Skeletal muscle satellite cell (primary cell): ENCODE results near the gene STEAP4.
"Not testable (repeated sequence)": the region's sequence is repeated elsewhere in the genome, so short reads cannot be mapped to it uniquely, and the experiment has no call there.

Source experiments
- H3K27me3 ChIP-seq: 2 replicates; pipeline ENCODE4 v1.7.0; 2013; ENCODE audit warnings: low read length; ENCODE audit not compliant: control insufficient read depth, insufficient read depth
- H3K36me3 ChIP-seq: 2 replicates; pipeline ENCODE4 v1.7.0; 2013; ENCODE audit warnings: mild to moderate bottlenecking, control low read depth, low read length; ENCODE audit not compliant: insufficient read depth
- H3K4me1 ChIP-seq: 2 replicates; pipeline ENCODE4 v1.7.0; 2013; ENCODE audit warnings: low read length; ENCODE audit not compliant: control insufficient read depth, insufficient read depth
- H3K4me2 ChIP-seq: 2 replicates; pipeline ENCODE4 v1.7.0; 2013; ENCODE audit warnings: mild to moderate bottlenecking, low read length
- H3K4me3 ChIP-seq: 2 replicates; pipeline ENCODE4 v1.7.0; 2013; ENCODE audit warnings: low read length
- H3K9ac ChIP-seq: 2 replicates; pipeline ENCODE4 v1.7.0; 2013; ENCODE audit warnings: mild to moderate bottlenecking, low read depth, low read length, moderate library complexity
- H3K9me3 ChIP-seq: replicated peaks from 2 replicates; pipeline ENCODE4 v1.7.0; 2013; ENCODE audit warnings: mild to moderate bottlenecking, control low read depth, low read length

The STEAP4 gene

GRCh38 chr7:88291398-88292173, 15.1 kb downstream of the STEAP4 start:
- no peak overlapping the region for H3K4me3 ChIP-seq

DNA sequence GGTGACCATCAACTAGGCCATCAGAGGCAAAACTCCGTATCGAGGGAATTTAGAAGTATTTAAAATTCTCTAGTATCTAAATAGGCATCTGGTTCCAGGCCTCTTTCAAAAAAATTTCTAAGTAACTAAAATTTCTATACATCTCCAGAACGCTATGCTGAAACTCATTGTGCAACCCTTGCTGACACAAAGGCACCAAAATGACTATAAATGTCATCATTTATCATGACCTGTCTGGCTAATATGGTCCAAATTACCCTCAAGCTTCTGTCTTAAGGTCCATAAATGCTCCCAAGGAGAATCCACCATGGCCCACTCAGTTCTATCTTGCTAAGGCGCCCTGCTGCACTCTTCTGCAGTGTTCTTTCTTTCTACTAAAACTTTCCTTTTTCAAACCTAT, 16.2 kb downstream of the STEAP4 start:
- Histone ChIP-seq H3K4me2 (no peak overlapping the region), H3K4me3 (no peak overlapping the region), H3K9me3 (no peaks in the 10 kb centered on the region), H3K36me3 (no peaks in the 10 kb centered on the region), H3K27me3 (no peaks in the 10 kb centered on the region), H3K4me1 (peaks cover 11% of the 10 kb centered on the region), H3K9ac (no peak overlapping the region)

More at GRCh38 chr7:88291398-88292173, 15.1 kb downstream of the STEAP4 start:
- H3K4me1 ChIP-seq: peaks cover 11% of the 10 kb centered on the region
- H3K27me3 ChIP-seq: no peaks in the 10 kb centered on the region
- H3K4me2 ChIP-seq: no peak overlapping the region
- no peak overlapping the region for H3K9ac ChIP-seq
- no peaks in the 10 kb centered on the region for H3K36me3 ChIP-seq
- no peaks in the 10 kb centered on the region for H3K9me3 ChIP-seq

- H3K4me1 ChIP-seq: peaks cover 11% of the 10 kb centered on the region
- H3K36me3 ChIP-seq: no peaks in the 10 kb centered on the region
- H3K4me3 ChIP-seq: no peak overlapping the region
- H3K27me3 ChIP-seq: no peaks in the 10 kb centered on the region
- H3K9me3 ChIP-seq: no peaks in the 10 kb centered on the region
- no peak overlapping the region for H3K9ac ChIP-seq
- no peak overlapping the region for H3K4me2 ChIP-seq
Observed at GRCh38 chr7:88289564-88290025, 17.1 kb downstream of the STEAP4 start.

- H3K4me3 ChIP-seq: no peak overlapping the region
- no peak overlapping the region for H3K4me2 ChIP-seq
- H3K9me3 ChIP-seq: no peaks in the 10 kb centered on the region
- no peak overlapping the region for H3K9ac ChIP-seq
- no peaks in the 10 kb centered on the region for H3K4me1 ChIP-seq
- no peaks in the 10 kb centered on the region for H3K27me3 ChIP-seq
- no peaks in the 10 kb centered on the region for H3K36me3 ChIP-seq
Observed at GRCh38 chr7:88281749-88282148, 24.9 kb downstream of the STEAP4 start.

DNA sequence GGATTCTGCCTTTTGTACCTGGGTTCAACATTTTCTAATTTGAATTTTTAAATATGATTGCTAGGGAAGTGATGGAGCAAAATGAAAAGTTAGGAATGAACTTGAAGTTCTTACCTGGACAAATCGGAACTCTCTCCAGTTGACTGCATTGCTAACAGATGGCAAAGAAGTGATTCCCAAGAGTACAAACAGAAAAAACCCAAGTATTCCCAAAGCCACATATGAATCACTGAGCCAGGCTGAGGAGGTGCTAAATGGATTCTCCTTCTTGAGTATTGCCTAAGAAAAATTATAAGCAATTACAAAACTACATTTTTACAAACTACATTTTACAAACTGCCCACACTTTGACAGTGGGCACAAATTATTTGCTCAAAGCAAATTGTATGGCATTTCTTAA, 25.9 kb downstream of the STEAP4 start:
- Histone ChIP-seq H3K4me1 (no peaks in the 10 kb centered on the region), H3K9me3 (no peaks in the 10 kb centered on the region), H3K4me3 (no peak overlapping the region), H3K9ac (no peak overlapping the region), H3K27me3 (peaks cover 3% of the 10 kb centered on the region), H3K4me2 (no peak overlapping the region), H3K36me3 (no peaks in the 10 kb centered on the region)

DNA sequence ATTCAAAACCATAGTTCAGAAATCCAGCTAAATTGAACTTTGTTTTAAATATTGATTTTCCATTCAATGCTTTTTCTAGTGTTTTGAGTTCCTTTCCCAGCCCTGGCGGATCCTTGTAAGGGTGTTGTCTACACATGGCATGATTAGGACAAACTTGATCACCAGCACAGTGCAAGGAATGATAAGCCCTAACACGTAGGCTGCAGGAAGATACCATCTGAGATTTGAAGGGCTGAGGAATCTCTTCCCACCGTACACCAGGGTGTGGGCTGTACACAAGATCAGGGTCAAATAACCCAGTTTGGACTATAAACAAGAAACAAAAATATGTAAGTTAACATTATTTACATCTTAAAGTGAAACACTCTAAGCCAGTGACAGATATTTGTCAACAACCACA, 27.4 kb downstream of the STEAP4 start:
- no peaks in the 10 kb centered on the region for H3K9me3 ChIP-seq
- H3K36me3 ChIP-seq: no peaks in the 10 kb centered on the region
- no peak overlapping the region for H3K4me3 ChIP-seq
- no peak overlapping the region for H3K9ac ChIP-seq
- H3K27me3 ChIP-seq: peaks cover 4% of the 10 kb centered on the region
- H3K4me1 ChIP-seq: no peaks in the 10 kb centered on the region
- H3K4me2 ChIP-seq: no peak overlapping the region

DNA sequence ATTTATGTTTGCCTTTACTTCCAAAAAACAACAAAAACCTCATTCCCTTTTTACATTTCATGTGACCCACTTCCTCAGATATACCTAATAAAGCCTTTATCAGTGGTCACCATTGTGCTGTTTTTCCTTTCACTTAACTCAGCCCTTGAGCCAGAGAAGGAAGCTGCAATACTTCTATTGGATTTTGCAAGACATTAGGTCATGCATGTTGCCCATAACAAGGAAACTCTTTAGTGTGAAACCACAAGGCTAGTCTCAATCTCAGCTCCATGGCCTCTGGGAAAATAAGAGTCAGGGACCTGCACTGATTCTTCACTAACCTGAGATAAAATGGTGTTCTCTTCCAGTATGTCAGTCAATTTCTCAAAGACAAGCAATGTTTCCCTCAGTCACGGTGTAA, 27.8 kb downstream of the STEAP4 start:
- H3K27me3 ChIP-seq: peaks cover 4% of the 10 kb centered on the region
- no peaks in the 10 kb centered on the region for H3K36me3 ChIP-seq
- H3K4me2 ChIP-seq: no peak overlapping the region
- no peak overlapping the region for H3K4me3 ChIP-seq
- no peaks in the 10 kb centered on the region for H3K4me1 ChIP-seq
- no peak overlapping the region for H3K9ac ChIP-seq
- H3K9me3 ChIP-seq: no peaks in the 10 kb centered on the region

DNA sequence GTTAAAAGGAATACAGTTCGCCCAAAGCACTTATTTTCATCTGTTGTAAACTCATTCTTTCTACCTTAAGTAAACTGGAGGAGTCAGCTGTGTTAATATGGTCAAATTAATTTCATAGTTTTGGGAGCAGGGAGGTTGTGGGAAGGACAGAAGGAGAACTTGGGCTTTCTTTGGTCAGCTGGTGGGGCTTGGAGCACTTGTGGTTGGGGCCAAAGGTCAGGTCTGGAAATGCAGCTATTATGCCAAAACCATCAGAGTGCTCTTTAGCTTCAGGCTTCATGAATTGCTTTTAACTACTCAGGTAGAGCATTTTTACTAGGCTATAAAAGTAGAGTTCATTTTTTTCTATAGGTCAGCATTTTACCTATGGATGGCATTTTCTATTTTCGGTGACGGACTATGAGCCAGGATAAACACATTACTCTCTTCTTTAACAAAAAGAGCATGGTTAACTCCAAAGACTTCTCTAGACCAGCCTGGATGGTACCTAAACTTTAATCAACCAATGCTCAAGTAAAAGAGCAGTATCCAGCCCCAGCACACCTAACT, 30.0 kb downstream of the STEAP4 start:
- Histone ChIP-seq H3K4me2 (no peak overlapping the region), H3K9ac (no peak overlapping the region), H3K4me3 (no peak overlapping the region), H3K9me3 (no peaks in the 10 kb centered on the region), H3K27me3 (peaks cover 4% of the 10 kb centered on the region), H3K36me3 (no peaks in the 10 kb centered on the region), H3K4me1 (no peaks in the 10 kb centered on the region)

DNA sequence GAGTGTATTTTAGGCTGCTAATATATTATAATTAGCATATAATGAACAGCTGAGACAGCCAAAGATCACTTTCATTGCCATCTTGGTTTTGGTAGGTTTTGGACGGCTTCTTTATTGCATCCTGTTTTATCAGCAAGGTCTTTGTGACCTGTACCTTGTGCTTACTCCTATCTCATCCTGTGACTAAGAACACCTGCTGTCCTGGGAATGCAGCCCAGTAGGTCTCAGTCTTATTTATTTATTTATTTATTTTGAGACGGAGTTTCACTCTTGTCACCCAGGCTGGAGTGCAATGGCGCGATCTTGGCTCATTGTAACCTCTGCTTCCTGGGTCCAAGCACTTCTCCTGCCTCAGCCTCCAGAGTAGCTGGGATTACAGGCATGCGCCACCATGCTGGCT, 31.8 kb downstream of the STEAP4 start:
- not testable (repeated sequence) for H3K36me3 ChIP-seq, H3K4me2 ChIP-seq, H3K9me3 ChIP-seq, H3K9ac ChIP-seq, H3K4me1 ChIP-seq, H3K4me3 ChIP-seq, H3K27me3 ChIP-seq

- Histone ChIP-seq H3K4me2 (no peak overlapping the region), H3K27me3 (no peaks in the 10 kb centered on the region), H3K4me1 (no peaks in the 10 kb centered on the region), H3K4me3 (no peak overlapping the region), H3K36me3 (no peaks in the 10 kb centered on the region), H3K9me3 (no peaks in the 10 kb centered on the region), H3K9ac (no peak overlapping the region)
Observed at GRCh38 chr7:88269586-88269985, 37.1 kb downstream of the STEAP4 start.

- H3K36me3 ChIP-seq: no peaks in the 10 kb centered on the region
- no peaks in the 10 kb centered on the region for H3K27me3 ChIP-seq
- H3K9ac ChIP-seq: no peak overlapping the region
- no peaks in the 10 kb centered on the region for H3K9me3 ChIP-seq
- no peaks in the 10 kb centered on the region for H3K4me1 ChIP-seq
- H3K4me3 ChIP-seq: no peak overlapping the region
- no peak overlapping the region for H3K4me2 ChIP-seq
Observed at GRCh38 chr7:88268858-88269257, 37.8 kb downstream of the STEAP4 start.

DNA sequence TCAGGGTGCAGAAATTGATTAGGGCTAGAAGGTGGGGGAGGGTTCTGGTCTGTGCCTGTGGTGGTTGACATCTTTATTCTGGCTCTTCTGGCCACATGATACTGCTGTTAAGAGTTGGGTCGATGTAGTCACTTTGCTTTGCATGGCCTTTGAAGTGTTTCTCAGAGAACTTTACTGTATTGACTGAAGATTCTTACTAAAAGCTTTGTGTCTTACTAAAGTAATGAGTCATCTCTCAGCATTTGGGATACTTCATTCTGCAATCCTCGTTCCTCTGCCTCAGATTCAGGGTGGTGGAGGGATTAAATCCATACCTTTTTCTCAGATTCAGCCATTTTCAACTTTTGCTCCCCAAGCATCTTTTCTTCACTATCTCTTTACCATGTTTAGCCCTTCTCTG, 38.6 kb downstream of the STEAP4 start:
- Histone ChIP-seq H3K27me3 (no peaks in the 10 kb centered on the region), H3K9me3 (no peaks in the 10 kb centered on the region), H3K4me1 (no peaks in the 10 kb centered on the region), H3K9ac (no peak overlapping the region), H3K4me3 (no peak overlapping the region), H3K4me2 (no peak overlapping the region), H3K36me3 (no peaks in the 10 kb centered on the region)
